HCT116 (cell line): ENCODE data around the gene SAC3D1. TPM values are rescaled to one million over a fixed set of nuclear protein-coding genes. Genes with fewer than 3 reads are reported as not detected.

Experiments used
- ATAC-seq: fragments of 200-7000 bp; cut with Tn5 transposase; 2 replicates; pipeline ENCODE4 v1.9.1; 2020; ENCODE audit warnings: mild to moderate bottlenecking, moderate library complexity
- BruUV-seq: library from RNA; stranded (reverse); fragments of 400-500 nt; replicated peaks from 2 replicates; lab custom pipeline; 2021; lab: Mats Ljungman, UMichigan
- CTCF ChIA-PET: fragments of 300-600 bp; sonication (Branson Sonifier 250); formaldehyde crosslinking; loops from one replicate; lab custom pipeline; 2021; ENCODE audit warnings: antibody characterized with exemption; lab: Charles Lee
- POLR2A ChIA-PET: fragments of 300-600, 350-600 bp; sonication (Branson Sonifier 250); formaldehyde crosslinking; loops from one replicate; lab custom pipeline; 2021; ENCODE audit warnings: antibody characterized with exemption; lab: Charles Lee
- RAD21 ChIA-PET, 2 experiments: fragments of 300-600 bp; sonication (Branson Sonifier 250); formaldehyde crosslinking; loops; one replicate each; lab custom pipeline; 2023; ENCODE audit warnings: low total read pairs in 2 of 2; ENCODE audit not compliant: uncharacterized antibody in 2 of 2, unreplicated experiment in 2 of 2, low non-redundant PET in 1 of 2; lab: Charles Lee
- DNase-seq: peaks from one replicate; pipeline ENCODE4 v3.0.0-alpha.2; 2010; ENCODE audit warnings: low read depth, low spot score
- H2AFZ ChIP-seq: fragments of 200-600 bp; shearing (Covaris generic), sonication (generic); 2 replicates; pipeline ENCODE4 v1.6.1; 2017; ENCODE audit warnings: low read depth, mixed run types, mixed read lengths, antibody characterized with exemption, low read length; ENCODE audit not compliant: poor library complexity, severe bottlenecking
- H3K27ac ChIP-seq: 2 replicates; pipeline ENCODE4 v1.5.1; 2012; ENCODE audit warnings: low read depth, low read length
- H3K27me3 ChIP-seq: fragments of 200-600 bp; sonication (generic); 2 replicates; pipeline ENCODE4 v1.6.1; 2016; ENCODE audit warnings: mixed run types, low read length, mixed read lengths; ENCODE audit not compliant: insufficient read depth
- H3K36me3 ChIP-seq, 2 experiments: fragments of 200-500 bp in 1 of 2; fragments of 200-600 bp in 1 of 2; sonication (Bioruptor generic) in 1 of 2; sonication (generic) in 1 of 2; 2 replicates each; pipeline versions ENCODE4 v1.5.1 to v1.6.1; 2014 to 2016; ENCODE audit warnings: low read length in 2 of 2, inconsistent platforms in 1 of 2, mixed read lengths in 1 of 2, mixed run types in 1 of 2; ENCODE audit not compliant: insufficient read depth in 2 of 2, control insufficient read depth in 1 of 2
- H3K4me1 ChIP-seq, 2 experiments: fragments of 200-600 bp in 1 of 2; sonication (generic) in 1 of 2; 2 replicates each; pipeline versions ENCODE4 v1.5.1 to v1.6.1; 2012 to 2017; ENCODE audit warnings: low read length in 2 of 2, inconsistent platforms in 1 of 2, mild to moderate bottlenecking in 1 of 2, mixed read lengths in 1 of 2, mixed run types in 1 of 2, moderate library complexity in 1 of 2; ENCODE audit not compliant: insufficient read depth in 2 of 2, control insufficient read depth in 1 of 2
- H3K4me2 ChIP-seq: fragments of 200-600 bp; sonication (generic); 2 replicates; pipeline ENCODE4 v1.6.1; 2017; ENCODE audit warnings: mixed run types, low read length, mixed read lengths
- H3K4me3 ChIP-seq, 2 experiments: fragments of 200-600 bp in 1 of 2; sonication (generic) in 1 of 2; replicated peaks in 1 of 2; 2 replicates each; pipeline ENCODE4 v1.5.1; 2011 to 2016; ENCODE audit warnings: low read length in 2 of 2, control low read depth in 1 of 2, low read depth in 1 of 2, mild to moderate bottlenecking in 1 of 2, mixed read lengths in 1 of 2, mixed run types in 1 of 2
- H3K79me2 ChIP-seq: fragments of 200-600 bp; sonication (generic); 2 replicates; pipeline ENCODE4 v1.6.1; 2017; ENCODE audit warnings: mild to moderate bottlenecking, mixed run types, low read length, moderate library complexity, mixed read lengths; ENCODE audit not compliant: insufficient read depth
- H3K9ac ChIP-seq: fragments of 200-600 bp; sonication (generic); 2 replicates; pipeline ENCODE4 v1.6.1; 2016; ENCODE audit warnings: low read length, mixed read lengths
- H3K9me2 ChIP-seq: fragments of 200-600 bp; sonication (generic), shearing (Covaris generic); 2 replicates; pipeline ENCODE4 v1.6.1; 2017; ENCODE audit warnings: mixed run types, mild to moderate bottlenecking, moderate library complexity; ENCODE audit not compliant: insufficient read depth
- H3K9me3 ChIP-seq, 2 experiments: fragments of 200-500 bp in 1 of 2; fragments of 200-600 bp in 1 of 2; sonication (Bioruptor generic) in 1 of 2; sonication (generic) in 1 of 2; 2 replicates each; pipeline ENCODE4 v1.6.1; 2014 to 2017; ENCODE audit warnings: low read length in 2 of 2, mixed read lengths in 2 of 2, inconsistent platforms in 1 of 2, low read depth in 1 of 2, mild to moderate bottlenecking in 1 of 2, mixed run types in 1 of 2, moderate library complexity in 1 of 2; ENCODE audit not compliant: control insufficient read depth in 1 of 2, insufficient read depth in 1 of 2
- H4K20me1 ChIP-seq: fragments of 200-600 bp; sonication (generic), shearing (Covaris generic); 2 replicates; pipeline ENCODE4 v1.6.1; 2017; ENCODE audit warnings: mixed run types, mild to moderate bottlenecking, moderate library complexity; ENCODE audit not compliant: insufficient read depth
- CTCF ChIP-seq, 3 experiments: fragments of 200-600 bp in 1 of 3; sonication (generic) in 1 of 3; IDR thresholded peaks in 2 of 3; conservative IDR thresholded peaks in 1 of 3; 2 replicates each; pipeline ENCODE4 v1.5.1; 2012 to 2017; ENCODE audit warnings: low read depth in 2 of 3, low read length in 2 of 3, antibody characterized with exemption in 1 of 3, borderline replicate concordance in 1 of 3, control low read depth in 1 of 3, mild to moderate bottlenecking in 1 of 3, mixed read lengths in 1 of 3, mixed run types in 1 of 3, moderate library complexity in 1 of 3; ENCODE audit not compliant: insufficient read depth in 1 of 3
- REST ChIP-seq: IDR thresholded peaks from 2 replicates; pipeline ENCODE4 v1.6.1; 2012; ENCODE audit warnings: low read depth
- intact Hi-C: fragments of 100-400 bp; cut with micrococcal nuclease; formaldehyde crosslinking; loops from 2 replicates; pipeline ENCODE4 v1.10.0; 2022
- total RNA-seq: library from RNA; stranded (reverse); gene quantifications from one replicate; pipeline ENCODE4 v1.2.1, GENCODE V29; 2021; ENCODE audit not compliant: unreplicated experiment

Gene SAC3D1
- total RNA-seq, 1 experiment from 2014 or later: 36.9 TPM

GRCh38 chr11:65060913-65061408, 20.0 kb downstream of the SAC3D1 start:
- no peak for DNase-seq
- peak; percentile 31; the same call in 1 of the 2 replicates for ATAC-seq
- CTCF ChIA-PET: interaction anchor here (0.6 kb wide), 1 partner anchor 59 kb away, joined by 3 read pairs; no protein-coding TSS in a partner anchor
- Histone ChIP-seq H3K9me3 (no peaks in the 10 kb centered on the region), H3K27me3 (no peaks in the 10 kb centered on the region), H3K27ac (no peak overlapping the region)
- POLR2A ChIA-PET: no interaction called here
- RAD21 ChIA-PET: no interaction called here
- TF ChIP-seq CTCF (IDR thresholded peaks at IDR 0.05 in 2 of 3, conservative IDR thresholded peaks at IDR 0.05 in 1 of 3; ENCODE audit: borderline replicate concordance in 1 of 3, insufficient read depth in 1 of 3, low read depth in 2 of 3, low read length in 2 of 3) (peak in 1 of 3 experiments; percentile 7; a peak in 1 of 6 replicates), REST (no peak)
- TF ChIP-seq, all 23 proteins: peak for 1
- Histone ChIP-seq H3K4me1 (no peaks in the 10 kb centered on the region), H3K9me2 (no peaks in the 10 kb centered on the region), H3K4me3 (no peak overlapping the region), H2AFZ (no peak overlapping the region), H3K79me2 (no peaks in the 10 kb centered on the region), H3K9ac (no peak overlapping the region), H3K36me3 (no peaks in the 10 kb centered on the region), H4K20me1 (no peaks in the 10 kb centered on the region), H3K4me2 (no peak overlapping the region)
- intact Hi-C loops: no loop called here
- no TSS peak for BruUV-seq
